ENCODE results near the gene ETAA1. TPM values are rescaled to one million over a fixed set of nuclear protein-coding genes. Genes with fewer than 3 reads are reported as not detected.

The ETAA1 gene
- total and polyA plus RNA-seq, 7 experiments from 2014 or later: 4.4 to 16.4 (median 9.7) TPM

DNA sequence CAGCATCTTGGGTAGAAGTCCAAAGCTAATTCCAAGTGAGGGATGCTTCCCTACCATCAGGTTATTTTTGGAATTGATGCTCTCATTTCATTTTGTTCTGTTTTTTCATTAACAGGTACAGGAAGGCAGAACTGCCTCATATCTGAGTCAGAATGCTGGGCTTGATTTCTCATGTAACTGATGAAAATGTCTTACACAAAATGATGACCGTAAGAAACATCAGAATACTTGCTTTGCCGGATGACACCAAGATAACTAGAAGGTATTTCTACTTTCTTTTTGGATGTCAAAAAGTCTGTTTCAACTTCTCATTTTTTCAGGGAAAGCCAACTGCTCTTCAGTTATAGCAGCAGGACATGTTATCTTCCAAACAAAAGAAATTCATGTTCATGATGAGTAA lies 62.6 kb downstream of the ETAA1 start:
- Histone ChIP-seq H3K27me3 (ENCODE audit: control insufficient read depth in 2 of 2, insufficient read depth in 2 of 2, low read length in 2 of 2) (no peaks in the 10 kb centered on the region), H3K36me3 (ENCODE audit: control insufficient read depth in 2 of 3, insufficient read depth in 3 of 3, low read length in 3 of 3) (no peaks in the 10 kb centered on the region), H3K9me3 (ENCODE audit: control insufficient read depth in 2 of 3, low read length in 3 of 3) (no peaks in the 10 kb centered on the region), H3K4me3 (ENCODE audit: low read length) (no peak overlapping the region), H3K27ac (ENCODE audit: low read depth, low read length) (no peak overlapping the region), H3K4me1 (ENCODE audit: control insufficient read depth in 2 of 2, insufficient read depth in 2 of 2, low read length in 2 of 2) (no peaks in the 10 kb centered on the region)
- peaks cover 0 to under 1% (median 0%) of the 10 kb centered on the region in 11 donors for H3K9me3 Mint-ChIP-seq
- H3K4me1 Mint-ChIP-seq: no peaks in the 10 kb centered on the region
- no peak overlapping the region for H3K4me3 Mint-ChIP-seq
- peaks cover 2 to 15% (median 6%) of the 10 kb centered on the region in 5 donors for H3K27me3 Mint-ChIP-seq
- ATAC-seq (no peak), DNase-seq (no peak)
- POLR2A ChIA-PET: no interaction called here
- no peak overlapping the region for H3K27ac Mint-ChIP-seq
- CTCF ChIA-PET: no interaction called here
- intact Hi-C loops (cut with micrococcal nuclease): no loop called here
- no peaks in the 10 kb centered on the region for H3K36me3 Mint-ChIP-seq

Measured in naive thymus-derived CD4-positive, alpha-beta T cell (primary cell).